Endothelial cell (in vitro differentiated cells): ENCODE measurements around the gene STEEP1. TPM values are rescaled to one million over a fixed set of nuclear protein-coding genes. Genes with fewer than 3 reads are reported as not detected.

Source experiments
- DNase-seq: peaks from one replicate; pipeline ENCODE4 v3.0.0; 2021; ENCODE audit warnings: low spot score
- H3K27ac Mint-ChIP-seq: one replicate; pipeline ENCODE4 v1.8.0; 2021; ENCODE audit warnings: mixed read lengths, inconsistent platforms; ENCODE audit not compliant: unreplicated experiment
- H3K27me3 Mint-ChIP-seq: one replicate; pipeline ENCODE4 v1.8.0; 2021; ENCODE audit warnings: mild to moderate bottlenecking, moderate library complexity, mixed read lengths, inconsistent platforms; ENCODE audit not compliant: unreplicated experiment
- H3K36me3 Mint-ChIP-seq: one replicate; pipeline ENCODE4 v1.8.0; 2021; ENCODE audit warnings: mild to moderate bottlenecking, low read depth, mixed read lengths, inconsistent platforms; ENCODE audit not compliant: unreplicated experiment
- H3K4me1 Mint-ChIP-seq: one replicate; pipeline ENCODE4 v1.8.0; 2021; ENCODE audit warnings: mild to moderate bottlenecking, mixed read lengths, inconsistent platforms; ENCODE audit not compliant: unreplicated experiment
- H3K4me3 Mint-ChIP-seq: one replicate; pipeline ENCODE4 v1.8.0; 2021; ENCODE audit warnings: mild to moderate bottlenecking, mixed read lengths, inconsistent platforms; ENCODE audit not compliant: unreplicated experiment
- H3K9me3 Mint-ChIP-seq: one replicate; pipeline ENCODE4 v1.8.0; 2021; ENCODE audit warnings: mixed read lengths, inconsistent platforms; ENCODE audit not compliant: unreplicated experiment
- long read RNA-seq: library from polyadenylated mRNA; unstranded; transcript quantifications from one replicate; pipeline ENCODE4 v2.0.0, GENCODE V29; 2020; ENCODE audit not compliant: unreplicated experiment
- total RNA-seq: library from RNA; stranded (reverse); fragmentation: NEBNext Ultra II Directional; extraction: Animal tissue kit (Norgen Biotek cat#: 25700); gene quantifications from one replicate; pipeline ENCODE4 v1.2.1, GENCODE V29; 2021; ENCODE audit not compliant: unreplicated experiment
- TF ChIP-seq, protein P1 (sequence below): fragments of 200-600 bp; sonication (generic); IDR thresholded peaks from one replicate; pipeline ENCODE4 v1.5.0; 2021; ENCODE audit warnings: antibody characterized with exemption; ENCODE audit not compliant: unreplicated experiment

The STEEP1 gene
- 24.2 TPM for total RNA-seq
- long read RNA-seq, partial matches to known transcripts = 0 of 1 reads
- long read RNA-seq, other reads (novel, unspliced or antisense) = 1 of 1 reads

GRCh38 chrX:119565107-119565663, at the start of gene STEEP1:
STEEP1 (minus strand) TSS chrX:119565409; CDS start chrX:119565355, 54 bp downstream.
- H3K4me3 Mint-ChIP-seq = peak within 1 kb of the TSS; percentile 96
- H3K27me3 Mint-ChIP-seq = no peaks in the 10 kb centered on the region
- H3K9me3 Mint-ChIP-seq = no peaks in the 10 kb centered on the region
- peak; percentile 73 for DNase-seq
- TF ChIP-seq, protein P1, sequence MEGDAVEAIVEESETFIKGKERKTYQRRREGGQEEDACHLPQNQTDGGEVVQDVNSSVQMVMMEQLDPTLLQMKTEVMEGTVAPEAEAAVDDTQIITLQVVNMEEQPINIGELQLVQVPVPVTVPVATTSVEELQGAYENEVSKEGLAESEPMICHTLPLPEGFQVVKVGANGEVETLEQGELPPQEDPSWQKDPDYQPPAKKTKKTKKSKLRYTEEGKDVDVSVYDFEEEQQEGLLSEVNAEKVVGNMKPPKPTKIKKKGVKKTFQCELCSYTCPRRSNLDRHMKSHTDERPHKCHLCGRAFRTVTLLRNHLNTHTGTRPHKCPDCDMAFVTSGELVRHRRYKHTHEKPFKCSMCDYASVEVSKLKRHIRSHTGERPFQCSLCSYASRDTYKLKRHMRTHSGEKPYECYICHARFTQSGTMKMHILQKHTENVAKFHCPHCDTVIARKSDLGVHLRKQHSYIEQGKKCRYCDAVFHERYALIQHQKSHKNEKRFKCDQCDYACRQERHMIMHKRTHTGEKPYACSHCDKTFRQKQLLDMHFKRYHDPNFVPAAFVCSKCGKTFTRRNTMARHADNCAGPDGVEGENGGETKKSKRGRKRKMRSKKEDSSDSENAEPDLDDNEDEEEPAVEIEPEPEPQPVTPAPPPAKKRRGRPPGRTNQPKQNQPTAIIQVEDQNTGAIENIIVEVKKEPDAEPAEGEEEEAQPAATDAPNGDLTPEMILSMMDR = no peak
- H3K4me1 Mint-ChIP-seq = peaks cover 6% of the 10 kb centered on the region
- H3K27ac Mint-ChIP-seq = peak within 1 kb of the TSS; percentile 89
- H3K36me3 Mint-ChIP-seq = no peaks in the 10 kb centered on the region

- TF ChIP-seq, protein P1 = no peak
- no peak overlapping the region for H3K4me3 Mint-ChIP-seq
- no peak for DNase-seq
- peaks cover 2% of the 10 kb centered on the region for H3K27me3 Mint-ChIP-seq
- H3K27ac Mint-ChIP-seq = no peak overlapping the region
- H3K36me3 Mint-ChIP-seq = no peaks in the 10 kb centered on the region
- no peaks in the 10 kb centered on the region for H3K9me3 Mint-ChIP-seq
- no peaks in the 10 kb centered on the region for H3K4me1 Mint-ChIP-seq
Measured at GRCh38 chrX:119614776-119615175, 49.6 kb upstream of the STEEP1 start.

- TF ChIP-seq, protein P1 = no peak
- no peak overlapping the region for H3K27ac Mint-ChIP-seq
- no peak for DNase-seq
- peaks cover 6% of the 10 kb centered on the region for H3K4me1 Mint-ChIP-seq
- no peaks in the 10 kb centered on the region for H3K27me3 Mint-ChIP-seq
- peak overlapping the region; percentile 92 for H3K4me3 Mint-ChIP-seq
- no peaks in the 10 kb centered on the region for H3K9me3 Mint-ChIP-seq
- H3K36me3 Mint-ChIP-seq = no peaks in the 10 kb centered on the region
Measured at GRCh38 chrX:119607018-119607389, 41.8 kb upstream of the STEEP1 start.

DNA sequence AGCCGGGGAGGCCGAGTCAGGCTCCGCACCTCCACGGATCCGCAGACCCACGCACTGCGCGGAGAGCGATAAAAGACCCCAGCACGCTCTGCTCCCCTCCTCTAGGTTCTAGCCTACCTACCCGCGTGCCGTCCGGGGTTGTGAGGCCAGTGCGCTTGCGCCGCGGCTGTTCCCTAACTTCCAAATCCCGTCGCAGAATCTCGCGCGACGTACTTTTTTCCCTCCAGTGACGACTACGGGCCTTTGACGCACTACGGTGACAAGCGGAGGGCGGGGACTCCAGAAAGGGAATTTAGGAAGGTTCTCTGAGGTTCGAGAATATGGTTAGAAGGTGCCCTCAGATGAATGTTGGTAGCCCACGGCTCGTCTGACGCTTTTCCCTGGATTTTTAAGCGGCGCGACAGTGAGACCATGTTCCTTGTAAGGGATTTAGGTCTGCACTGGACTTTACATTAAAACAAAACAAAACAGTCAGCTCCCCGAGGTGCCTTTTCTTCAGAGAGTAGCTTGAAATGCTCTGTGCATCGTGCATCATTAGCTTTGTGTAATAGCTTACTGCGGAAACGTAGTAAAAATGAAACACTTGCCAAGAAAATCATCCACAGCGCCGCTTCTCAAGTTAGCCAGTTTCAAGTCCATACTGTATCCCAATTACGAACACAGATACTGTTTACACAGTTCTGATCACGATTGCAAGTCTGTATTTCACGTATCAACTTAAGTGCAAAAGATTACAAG, 41.2 kb upstream of the STEEP1 start, which contains the start of gene NKRF:
NKRF (minus strand) TSS at position 145 of the 738 bp plus-strand sequence.
- Mint-ChIP-seq H3K27ac (peak within 1 kb of the TSS; percentile 87), H3K4me1 (peaks cover 6% of the 10 kb centered on the region), H3K4me3 (peak within 1 kb of the TSS; percentile 93), H3K27me3 (no peaks in the 10 kb centered on the region), H3K36me3 (no peaks in the 10 kb centered on the region), H3K9me3 (no peaks in the 10 kb centered on the region)
- peak; percentile 78 for DNase-seq
- TF ChIP-seq, protein P1 = no peak
